ENCODE results near the gene OR51G2.

DNA sequence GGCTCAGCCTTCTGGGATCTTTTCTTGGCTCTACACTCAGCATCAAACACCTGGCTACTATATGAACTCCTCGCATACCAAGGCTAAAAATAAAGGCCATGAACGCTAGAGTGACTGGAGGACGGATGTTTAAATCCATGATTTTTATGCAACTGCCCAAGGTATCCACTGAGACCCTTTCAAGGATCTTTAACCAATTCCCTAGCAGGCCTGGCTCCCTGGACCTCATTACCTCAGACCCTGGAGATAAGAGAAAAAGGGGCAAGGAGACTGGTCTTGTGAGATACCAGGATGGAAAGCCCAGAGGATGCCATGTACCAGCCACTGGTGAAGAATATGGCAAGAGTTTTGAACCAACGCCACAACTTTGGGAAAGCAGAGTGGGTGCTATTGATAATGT is at the start of gene OR51G2:
- no peak for TF ChIP-seq POLR2AphosphoS5 (IDR thresholded peaks at IDR 0.05)
- TF ChIP-seq, protein P1, sequence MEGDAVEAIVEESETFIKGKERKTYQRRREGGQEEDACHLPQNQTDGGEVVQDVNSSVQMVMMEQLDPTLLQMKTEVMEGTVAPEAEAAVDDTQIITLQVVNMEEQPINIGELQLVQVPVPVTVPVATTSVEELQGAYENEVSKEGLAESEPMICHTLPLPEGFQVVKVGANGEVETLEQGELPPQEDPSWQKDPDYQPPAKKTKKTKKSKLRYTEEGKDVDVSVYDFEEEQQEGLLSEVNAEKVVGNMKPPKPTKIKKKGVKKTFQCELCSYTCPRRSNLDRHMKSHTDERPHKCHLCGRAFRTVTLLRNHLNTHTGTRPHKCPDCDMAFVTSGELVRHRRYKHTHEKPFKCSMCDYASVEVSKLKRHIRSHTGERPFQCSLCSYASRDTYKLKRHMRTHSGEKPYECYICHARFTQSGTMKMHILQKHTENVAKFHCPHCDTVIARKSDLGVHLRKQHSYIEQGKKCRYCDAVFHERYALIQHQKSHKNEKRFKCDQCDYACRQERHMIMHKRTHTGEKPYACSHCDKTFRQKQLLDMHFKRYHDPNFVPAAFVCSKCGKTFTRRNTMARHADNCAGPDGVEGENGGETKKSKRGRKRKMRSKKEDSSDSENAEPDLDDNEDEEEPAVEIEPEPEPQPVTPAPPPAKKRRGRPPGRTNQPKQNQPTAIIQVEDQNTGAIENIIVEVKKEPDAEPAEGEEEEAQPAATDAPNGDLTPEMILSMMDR (IDR thresholded peaks at IDR 0.05) = no peak
